Measurements from ENCODE around the gene CPAMD8. TPM values are rescaled to one million over a fixed set of nuclear protein-coding genes. Genes with fewer than 3 reads are reported as not detected.

CPAMD8 gene
- total RNA-seq, 4 donors from 2014 or later = 2.8 to 18.3 (median 15.7) TPM

DNA sequence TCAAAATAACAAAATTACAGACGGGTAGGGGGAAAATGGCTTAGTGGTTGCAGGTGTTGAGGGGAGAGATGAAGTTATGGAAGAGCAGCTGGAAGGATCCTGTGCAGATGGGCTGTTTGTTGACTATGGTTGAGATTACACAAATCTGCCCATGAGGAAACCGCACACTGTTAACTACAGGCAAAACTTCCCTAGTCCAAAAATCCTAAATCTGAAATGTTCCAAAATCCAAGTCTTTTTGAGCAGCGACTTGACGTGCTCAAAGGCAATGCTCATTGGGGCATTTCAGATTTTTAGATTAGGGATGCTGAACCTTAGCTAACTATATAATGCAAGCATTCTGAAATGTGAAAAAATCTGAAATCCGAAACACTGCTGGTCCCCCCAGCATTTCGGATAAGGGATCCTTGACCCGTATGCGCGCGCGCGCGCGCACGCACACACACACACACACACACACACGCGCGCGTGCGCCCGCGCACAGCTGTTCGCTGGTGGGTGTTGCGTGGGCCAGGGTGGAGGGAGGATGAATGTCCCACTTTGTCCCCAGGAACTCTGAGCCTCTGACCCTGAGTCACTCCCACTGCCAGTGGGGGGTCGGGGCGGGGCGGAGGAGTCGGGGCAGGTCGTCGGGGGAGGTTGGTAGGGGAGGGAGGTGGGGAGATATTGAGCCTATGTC, 131.0 kb downstream of the CPAMD8 start:
- intact Hi-C loops (cut with DNase I; ENCODE audit: low total_unique reads) = no loop called here
- no peak for TF ChIP-seq POLR2A (IDR thresholded peaks at IDR 0.05)
- TF ChIP-seq, protein P1, sequence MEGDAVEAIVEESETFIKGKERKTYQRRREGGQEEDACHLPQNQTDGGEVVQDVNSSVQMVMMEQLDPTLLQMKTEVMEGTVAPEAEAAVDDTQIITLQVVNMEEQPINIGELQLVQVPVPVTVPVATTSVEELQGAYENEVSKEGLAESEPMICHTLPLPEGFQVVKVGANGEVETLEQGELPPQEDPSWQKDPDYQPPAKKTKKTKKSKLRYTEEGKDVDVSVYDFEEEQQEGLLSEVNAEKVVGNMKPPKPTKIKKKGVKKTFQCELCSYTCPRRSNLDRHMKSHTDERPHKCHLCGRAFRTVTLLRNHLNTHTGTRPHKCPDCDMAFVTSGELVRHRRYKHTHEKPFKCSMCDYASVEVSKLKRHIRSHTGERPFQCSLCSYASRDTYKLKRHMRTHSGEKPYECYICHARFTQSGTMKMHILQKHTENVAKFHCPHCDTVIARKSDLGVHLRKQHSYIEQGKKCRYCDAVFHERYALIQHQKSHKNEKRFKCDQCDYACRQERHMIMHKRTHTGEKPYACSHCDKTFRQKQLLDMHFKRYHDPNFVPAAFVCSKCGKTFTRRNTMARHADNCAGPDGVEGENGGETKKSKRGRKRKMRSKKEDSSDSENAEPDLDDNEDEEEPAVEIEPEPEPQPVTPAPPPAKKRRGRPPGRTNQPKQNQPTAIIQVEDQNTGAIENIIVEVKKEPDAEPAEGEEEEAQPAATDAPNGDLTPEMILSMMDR (IDR thresholded peaks at IDR 0.05) = no peak
- peak overlapping the region in 1 of 2 donors; percentile 83 for H3K27ac ChIP-seq
- H3K27me3 ChIP-seq = no peaks in the 10 kb centered on the region
- DNase-seq = no peak
- no peaks in the 10 kb centered on the region for H3K9me3 ChIP-seq
- H3K36me3 ChIP-seq = no peaks in the 10 kb centered on the region
- H3K4me3 ChIP-seq = peak overlapping the region; percentile 48 to 54
- H3K4me1 ChIP-seq = peaks cover 0 to 7% of the 10 kb centered on the region in 2 donors

DNA sequence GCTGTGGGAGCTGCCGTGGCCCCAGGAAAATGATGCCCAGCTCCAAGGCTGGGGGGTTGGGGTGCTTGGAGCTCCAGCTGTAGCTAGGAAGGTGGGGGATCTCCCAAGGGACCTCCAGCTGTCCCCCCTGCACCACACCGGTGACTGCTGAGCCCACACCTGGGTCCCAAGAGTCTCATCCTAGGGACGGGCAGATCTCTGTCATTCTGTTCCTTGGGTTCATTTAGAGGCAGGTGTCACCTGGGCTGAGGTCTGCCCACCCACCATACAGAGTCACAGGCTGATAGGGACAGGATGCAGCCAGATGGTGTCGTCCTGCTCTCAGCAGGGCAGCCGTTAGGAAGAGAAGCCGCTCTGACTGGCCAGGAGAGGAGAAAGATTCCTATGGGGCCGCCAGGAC, 132.5 kb downstream of the CPAMD8 start:
- DNase-seq = no peak
- TF ChIP-seq, protein P1 (IDR thresholded peaks at IDR 0.05) = no peak
- TF ChIP-seq POLR2A (IDR thresholded peaks at IDR 0.05) = no peak
- peak overlapping the region; percentile 56 to 61 for H3K27ac ChIP-seq
- no peak overlapping the region for H3K4me3 ChIP-seq
- no peaks in the 10 kb centered on the region for H3K9me3 ChIP-seq
- intact Hi-C loops (cut with DNase I; ENCODE audit: low total_unique reads) = loop anchor here (5.0 kb wide), 1 partner anchor 67 kb away; the partner anchor contains the start of gene SIN3B
- no peaks in the 10 kb centered on the region for H3K36me3 ChIP-seq
- H3K27me3 ChIP-seq = no peaks in the 10 kb centered on the region
- peaks cover 0 to 7% of the 10 kb centered on the region in 2 donors for H3K4me1 ChIP-seq

DNA sequence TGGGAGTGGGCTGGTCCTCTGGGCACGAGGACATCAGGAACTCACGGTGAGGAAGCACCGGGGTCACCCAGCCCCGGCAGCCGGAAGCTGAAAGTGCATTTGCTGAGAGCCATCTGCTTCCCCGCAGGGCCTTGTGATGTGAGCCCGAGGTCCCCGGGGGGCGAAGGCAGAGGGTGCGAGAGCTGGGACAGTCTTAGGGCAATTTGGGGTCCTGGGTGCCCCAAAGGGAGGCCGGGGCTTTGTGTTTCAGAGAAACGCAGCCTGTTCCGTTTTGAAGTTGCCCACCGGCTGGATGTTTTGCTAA, 133.0 kb downstream of the CPAMD8 start:
- intact Hi-C loops (cut with DNase I; ENCODE audit: low total_unique reads) = loop anchor here (5.0 kb wide), 1 partner anchor 66 kb away; the partner anchor contains the start of gene SIN3B
- H3K27ac ChIP-seq = peak overlapping the region; percentile 56 to 61
- DNase-seq = no peak

DNA sequence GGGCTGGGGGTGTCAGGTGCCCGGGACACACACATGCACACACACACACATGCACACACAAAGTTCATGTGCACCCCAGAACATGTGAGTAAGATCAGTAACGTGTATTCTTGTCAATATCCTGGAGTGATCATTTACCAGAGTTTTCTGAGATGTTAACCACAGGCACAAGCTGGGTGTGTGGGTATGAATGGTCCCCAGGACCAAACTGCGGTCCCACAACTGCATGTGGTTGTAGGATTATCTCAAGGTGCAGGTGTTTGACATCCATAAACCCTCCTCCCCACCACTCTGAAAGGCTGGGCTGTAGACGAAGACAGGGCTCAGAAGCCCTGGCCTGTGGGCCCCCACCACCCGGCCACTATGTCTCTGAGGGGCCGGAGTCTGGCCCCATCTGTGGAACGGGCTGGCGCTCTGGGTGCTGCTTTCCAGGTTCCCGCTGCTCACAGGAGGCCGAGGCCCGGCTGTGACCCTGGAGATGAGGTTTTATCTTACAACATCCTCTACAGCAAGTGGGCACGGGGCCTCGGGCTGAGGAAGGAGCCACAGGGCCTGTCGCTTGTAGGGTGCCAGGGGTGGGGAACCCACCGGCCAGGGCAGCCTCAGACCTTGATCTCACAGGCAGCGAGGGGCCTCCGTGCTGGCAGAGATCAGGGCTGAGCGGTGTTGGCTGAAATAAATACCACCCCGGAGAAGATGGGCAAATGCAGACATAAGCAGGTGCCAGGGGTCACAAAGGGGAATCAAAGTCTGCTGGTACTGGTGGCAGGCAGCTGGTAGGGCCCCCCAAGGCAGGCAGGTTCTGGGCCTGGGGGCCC, 133.5 kb downstream of the CPAMD8 start:
- Histone ChIP-seq H3K9me3 (no peaks in the 10 kb centered on the region), H3K27me3 (no peaks in the 10 kb centered on the region), H3K27ac (peak overlapping the region; percentile 56 to 61), H3K36me3 (no peaks in the 10 kb centered on the region), H3K4me3 (no peak overlapping the region), H3K4me1 (peaks cover 0 to 7% of the 10 kb centered on the region in 2 donors)
- no peak for DNase-seq
- intact Hi-C loops (cut with DNase I; ENCODE audit: low total_unique reads) = loop anchor here (5.0 kb wide), 1 partner anchor 66 kb away; the partner anchor contains the start of gene SIN3B
- TF ChIP-seq POLR2A (IDR thresholded peaks at IDR 0.05) = no peak
- TF ChIP-seq, protein P1 (IDR thresholded peaks at IDR 0.05) = no peak

More for the DNA sequence above, 133.0 kb downstream of the CPAMD8 start:
- no peak overlapping the region for H3K4me3 ChIP-seq
- H3K4me1 ChIP-seq = peaks cover 0 to 7% of the 10 kb centered on the region in 2 donors
- H3K36me3 ChIP-seq = no peaks in the 10 kb centered on the region
- H3K27me3 ChIP-seq = no peaks in the 10 kb centered on the region
- TF ChIP-seq, protein P1 (IDR thresholded peaks at IDR 0.05) = no peak
- TF ChIP-seq POLR2A (IDR thresholded peaks at IDR 0.05) = no peak
- no peaks in the 10 kb centered on the region for H3K9me3 ChIP-seq

DNA sequence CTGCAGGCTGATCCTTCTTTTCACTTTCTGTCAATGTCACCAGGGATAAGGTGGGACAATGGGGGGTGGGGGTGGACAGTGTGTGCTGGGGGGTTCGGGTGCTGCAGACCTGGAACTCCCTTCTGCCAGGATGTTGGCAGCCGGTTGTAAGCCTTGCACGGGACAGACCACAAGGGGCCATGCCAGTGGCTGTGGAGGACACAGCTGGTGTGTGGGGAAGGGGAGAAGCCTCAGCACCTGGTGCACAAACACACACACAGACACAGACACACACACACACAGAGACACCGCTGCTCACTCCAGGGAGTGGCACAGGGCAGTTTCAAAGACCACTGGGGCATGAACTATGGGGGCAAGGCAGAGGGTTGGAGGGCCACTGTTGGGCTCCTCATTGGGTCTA, 134.2 kb downstream of the CPAMD8 start:
- H3K4me3 ChIP-seq = no peak overlapping the region
- intact Hi-C loops (cut with DNase I; ENCODE audit: low total_unique reads) = loop anchor here (5.0 kb wide), 1 partner anchor 65 kb away; the partner anchor contains the start of gene SIN3B
- no peaks in the 10 kb centered on the region for H3K27me3 ChIP-seq
- H3K36me3 ChIP-seq = no peaks in the 10 kb centered on the region
- H3K4me1 ChIP-seq = peaks cover 0 to 7% of the 10 kb centered on the region in 2 donors
- TF ChIP-seq POLR2A (IDR thresholded peaks at IDR 0.05) = no peak
- TF ChIP-seq, protein P1 (IDR thresholded peaks at IDR 0.05) = no peak
- H3K9me3 ChIP-seq = no peaks in the 10 kb centered on the region
- DNase-seq = no peak
- H3K27ac ChIP-seq = no peak overlapping the region
